Measurements from ENCODE around the gene URI1. TPM values are rescaled to one million over a fixed set of nuclear protein-coding genes. Genes with fewer than 3 reads are reported as not detected.

URI1 gene
- total RNA-seq, 2 donors from 2014 or later, result 44.5 to 55.3 TPM

GRCh38 chr19:30064348-30064699, 122.3 kb downstream of the URI1 start:
- Histone ChIP-seq H3K36me3 (no peaks in the 10 kb centered on the region), H3K4me1 (ENCODE audit: control insufficient read depth in 1 of 2, low read depth in 2 of 2) (no peaks in the 10 kb centered on the region), H3K9me3 (no peaks in the 10 kb centered on the region), H3K27me3 (replicated peaks; ENCODE audit: insufficient read depth) (no peaks in the 10 kb centered on the region), H3K4me3 (no peak overlapping the region), H3K27ac (no peak overlapping the region)
- TF ChIP-seq, protein P1, sequence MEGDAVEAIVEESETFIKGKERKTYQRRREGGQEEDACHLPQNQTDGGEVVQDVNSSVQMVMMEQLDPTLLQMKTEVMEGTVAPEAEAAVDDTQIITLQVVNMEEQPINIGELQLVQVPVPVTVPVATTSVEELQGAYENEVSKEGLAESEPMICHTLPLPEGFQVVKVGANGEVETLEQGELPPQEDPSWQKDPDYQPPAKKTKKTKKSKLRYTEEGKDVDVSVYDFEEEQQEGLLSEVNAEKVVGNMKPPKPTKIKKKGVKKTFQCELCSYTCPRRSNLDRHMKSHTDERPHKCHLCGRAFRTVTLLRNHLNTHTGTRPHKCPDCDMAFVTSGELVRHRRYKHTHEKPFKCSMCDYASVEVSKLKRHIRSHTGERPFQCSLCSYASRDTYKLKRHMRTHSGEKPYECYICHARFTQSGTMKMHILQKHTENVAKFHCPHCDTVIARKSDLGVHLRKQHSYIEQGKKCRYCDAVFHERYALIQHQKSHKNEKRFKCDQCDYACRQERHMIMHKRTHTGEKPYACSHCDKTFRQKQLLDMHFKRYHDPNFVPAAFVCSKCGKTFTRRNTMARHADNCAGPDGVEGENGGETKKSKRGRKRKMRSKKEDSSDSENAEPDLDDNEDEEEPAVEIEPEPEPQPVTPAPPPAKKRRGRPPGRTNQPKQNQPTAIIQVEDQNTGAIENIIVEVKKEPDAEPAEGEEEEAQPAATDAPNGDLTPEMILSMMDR (IDR thresholded peaks at IDR 0.05), result no peak
- DNase-seq (ENCODE audit: low spot score) (no peak), ATAC-seq (ENCODE audit: insufficient number of reproducible peaks, low FRiP score, low read depth) (no peak)

DNA sequence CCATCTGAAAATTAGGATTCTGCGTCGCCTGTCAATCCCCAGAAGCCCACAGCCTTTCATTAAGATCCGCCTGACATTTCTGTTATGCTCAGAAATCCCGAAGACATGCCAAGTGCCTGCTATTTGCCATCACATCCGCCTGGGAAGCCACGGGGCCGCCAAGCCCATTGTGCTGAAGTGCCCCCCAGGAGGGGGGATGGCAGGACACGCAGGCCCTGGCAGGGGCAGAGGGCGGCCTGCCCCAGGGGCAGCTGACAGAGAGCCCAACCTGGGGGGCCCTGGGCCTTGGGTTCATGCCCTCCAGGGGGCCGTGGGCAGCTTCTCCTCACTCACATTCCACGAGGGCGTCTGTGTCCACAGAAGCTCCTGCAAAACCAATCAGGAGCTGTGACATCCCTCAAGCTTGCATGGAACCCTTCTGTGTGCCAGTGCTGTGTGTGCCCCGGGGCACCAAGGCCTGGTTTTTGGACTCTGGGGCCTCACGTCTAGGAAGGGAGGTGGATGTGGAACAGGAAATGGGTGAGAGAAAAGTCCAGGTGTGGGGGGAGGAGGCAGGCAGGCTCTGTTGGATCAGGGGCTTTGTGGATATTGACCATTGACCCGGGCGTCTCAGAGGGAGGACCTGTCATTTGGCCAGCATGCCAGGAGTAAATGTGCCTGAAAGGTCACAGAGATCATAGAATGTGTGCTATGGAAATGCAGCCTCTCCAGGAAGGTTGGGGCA, 122.9 kb downstream of the URI1 start:
- no peak for DNase-seq (ENCODE audit: low spot score)
- H3K4me1 ChIP-seq (ENCODE audit: control insufficient read depth in 1 of 2, low read depth in 2 of 2), result no peaks in the 10 kb centered on the region
- H3K27me3 ChIP-seq (replicated peaks; ENCODE audit: insufficient read depth), result no peaks in the 10 kb centered on the region
- TF ChIP-seq, protein P1 (IDR thresholded peaks at IDR 0.05), result no peak
- no peak overlapping the region for H3K27ac ChIP-seq
- H3K4me3 ChIP-seq, result no peak overlapping the region
- H3K9me3 ChIP-seq, result no peaks in the 10 kb centered on the region
- H3K36me3 ChIP-seq, result no peaks in the 10 kb centered on the region
- no peak for ATAC-seq (ENCODE audit: insufficient number of reproducible peaks, low FRiP score, low read depth)

DNA sequence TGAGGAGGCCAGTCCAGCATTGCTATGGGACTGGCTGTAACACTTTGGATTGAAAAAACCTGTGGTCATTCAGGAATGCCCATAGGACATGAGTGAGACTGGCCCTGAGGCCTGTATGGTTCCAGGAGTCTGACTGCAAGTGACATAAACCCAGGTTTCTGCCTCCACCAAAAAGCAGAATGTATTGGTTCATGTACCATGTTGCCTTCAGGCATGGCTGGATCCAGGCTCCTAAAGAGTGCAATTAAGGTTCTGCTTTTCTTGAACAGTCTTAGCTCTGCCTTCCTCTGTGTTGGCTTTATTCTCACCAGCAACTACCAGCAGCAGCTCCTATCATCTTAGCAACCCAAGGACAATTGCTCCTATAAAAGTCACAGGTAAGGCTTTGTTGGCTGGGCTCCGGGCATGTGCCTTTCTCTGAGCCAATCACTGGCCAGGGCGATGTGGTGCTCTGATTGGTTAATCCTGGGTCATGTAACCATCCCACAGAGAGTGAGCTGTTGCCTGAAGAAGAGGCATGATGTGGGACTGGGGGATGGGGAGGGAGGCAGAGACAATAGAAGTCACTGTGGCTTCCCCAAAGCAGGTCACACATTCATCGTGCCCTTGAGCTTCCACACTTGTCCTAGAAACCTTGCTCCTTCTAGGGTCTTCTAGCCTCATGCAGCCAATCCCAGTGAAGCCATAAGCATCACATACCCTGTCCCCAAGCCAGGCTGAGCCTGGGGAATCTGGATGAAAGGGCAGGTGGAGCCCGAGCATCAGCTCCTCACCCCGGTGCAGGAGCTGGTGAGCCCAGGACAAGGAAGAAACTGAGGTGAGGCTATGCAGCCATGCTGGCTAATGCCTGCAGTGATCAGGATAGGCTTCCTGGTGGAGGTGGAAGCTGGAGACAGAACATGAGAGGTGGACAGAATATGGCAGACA, 123.9 kb downstream of the URI1 start:
- TF ChIP-seq, protein P1 (IDR thresholded peaks at IDR 0.05), result no peak
- Histone ChIP-seq H3K36me3 (no peaks in the 10 kb centered on the region), H3K27ac (no peak overlapping the region), H3K27me3 (replicated peaks; ENCODE audit: insufficient read depth) (no peaks in the 10 kb centered on the region), H3K9me3 (no peaks in the 10 kb centered on the region), H3K4me3 (no peak overlapping the region), H3K4me1 (ENCODE audit: control insufficient read depth in 1 of 2, low read depth in 2 of 2) (no peaks in the 10 kb centered on the region)
- no peak for DNase-seq (ENCODE audit: low spot score)
- no peak for ATAC-seq (ENCODE audit: insufficient number of reproducible peaks, low FRiP score, low read depth)

Other genes with a start within 250 kb of the URI1 start
- gene C19orf12, start 227.0 kb upstream of the URI1 start, total RNA-seq, result 10 to 100 TPM; 36.1 to 46.4 TPM
- 1 to 10 TPM in 1 of 2 donors, not detected in 1; 4.6 TPM for gene CCNE1, start 130.2 kb upstream of the URI1 start, total RNA-seq